Fibroblast of upper back skin (primary cell): ENCODE measurements around the gene AMER3.

Experiments used
- DNase-seq: peaks from one replicate; pipeline ENCODE4 v3.0.0-alpha.2; 2013

AMER3 gene

DNA sequence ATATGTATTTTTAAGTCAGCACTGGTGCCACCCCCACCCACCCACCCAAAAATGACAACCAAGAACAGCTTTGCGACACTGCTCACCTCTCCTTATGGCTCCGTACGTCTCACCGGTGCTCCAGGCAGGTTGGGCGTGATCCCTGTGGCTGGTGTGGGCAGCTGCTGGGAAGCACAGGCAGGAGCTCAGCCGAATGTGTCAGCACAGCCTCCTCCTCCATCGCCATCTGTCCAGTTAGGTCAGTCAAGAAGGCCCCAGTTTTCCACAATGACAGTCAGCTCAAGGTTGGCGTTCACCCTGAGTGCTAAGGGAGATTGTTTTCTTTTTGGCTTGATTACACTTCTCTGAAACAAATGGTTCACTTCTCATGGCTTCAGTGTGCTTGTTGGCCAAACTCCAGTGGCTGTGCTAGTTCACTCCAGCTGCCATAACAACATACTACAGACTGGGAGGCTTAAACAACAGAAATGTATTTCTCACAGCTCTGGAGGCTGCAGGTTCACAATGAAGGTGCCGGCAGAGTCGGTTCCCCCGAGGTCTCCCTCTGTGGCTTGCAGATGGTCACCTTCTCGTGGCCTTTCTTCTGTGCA is 30.2 kb downstream of the AMER3 start:
- no peak for DNase-seq

- no peak for DNase-seq
These were observed 30.7 kb downstream of the AMER3 start for GRCh38 chr2:130786076-130786475.

DNA sequence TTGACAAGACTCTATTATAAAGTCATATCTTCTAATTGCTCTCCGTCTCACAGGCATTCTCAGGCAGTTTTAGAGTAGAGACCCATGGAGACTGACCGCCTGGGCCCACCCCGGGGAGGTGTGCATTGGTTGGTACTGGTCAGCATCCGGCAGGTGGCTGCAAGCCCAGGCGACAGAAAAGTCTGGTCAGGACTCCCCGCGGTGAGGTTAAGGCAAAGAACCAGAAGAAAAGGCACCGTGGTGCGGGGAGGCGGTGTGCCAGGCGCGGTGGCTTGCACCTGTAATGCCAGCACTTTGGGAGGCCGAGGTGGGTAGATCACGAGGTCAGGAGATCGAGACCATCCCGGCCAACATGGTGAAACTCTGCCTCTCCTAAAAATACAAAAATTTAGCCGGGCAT is 32.5 kb downstream of the AMER3 start:
- DNase-seq: no peak

DNA sequence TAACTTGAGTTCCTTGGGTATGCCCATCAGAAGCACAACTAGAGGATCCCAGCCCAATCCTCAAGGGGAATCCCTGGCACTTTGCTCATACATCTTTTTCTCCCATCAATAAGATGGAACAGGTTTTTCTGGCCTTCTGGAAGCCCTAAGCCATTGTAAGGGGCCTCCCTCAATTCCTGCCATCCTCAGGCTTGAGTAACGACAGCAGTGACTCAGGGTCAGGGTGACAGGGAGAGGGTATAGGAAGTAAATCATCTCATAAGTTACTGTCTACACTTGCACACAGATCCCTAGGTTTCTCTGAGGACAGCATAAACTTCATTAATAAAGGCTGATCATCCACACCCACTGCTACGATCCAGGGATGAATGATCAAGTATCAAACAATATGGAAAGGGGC is 35.0 kb downstream of the AMER3 start:
- DNase-seq: no peak

- DNase-seq: no peak
These were observed 35.7 kb downstream of the AMER3 start for GRCh38 chr2:130790804-130791616.

- no peak for DNase-seq
These were observed 36.2 kb downstream of the AMER3 start for GRCh38 chr2:130791617-130791939.

GRCh38 chr2:130795431-130795830 is 40.1 kb downstream of the AMER3 start:
- no peak for DNase-seq

DNA sequence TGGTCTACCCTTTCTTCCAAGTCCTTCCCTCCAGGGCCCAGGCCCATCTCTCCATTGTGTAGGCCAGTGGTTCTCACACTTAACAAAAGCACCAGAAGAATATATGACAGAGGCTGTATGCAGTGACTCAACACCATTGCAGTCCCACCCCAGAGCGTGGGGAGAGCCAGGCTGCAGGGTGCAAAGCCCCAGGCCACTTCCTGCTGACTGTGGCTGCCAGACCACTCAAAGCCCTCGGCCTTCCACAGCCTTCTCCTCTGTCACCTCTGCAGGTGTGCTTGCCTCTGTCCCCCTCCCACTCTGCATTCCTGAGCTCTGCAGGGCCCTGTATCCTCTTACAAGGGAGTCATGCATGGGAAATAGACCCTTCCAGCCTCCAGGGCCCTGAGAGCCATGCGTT is 41.0 kb downstream of the AMER3 start:
- DNase-seq: no peak

- DNase-seq: peak; percentile 85
These were observed 42.4 kb downstream of the AMER3 start for GRCh38 chr2:130797493-130798435.

- DNase-seq: peak; percentile 29
These were observed 43.3 kb downstream of the AMER3 start for GRCh38 chr2:130798472-130799218.

GRCh38 chr2:130799295-130799694 is 44.0 kb downstream of the AMER3 start:
- no peak for DNase-seq

DNA sequence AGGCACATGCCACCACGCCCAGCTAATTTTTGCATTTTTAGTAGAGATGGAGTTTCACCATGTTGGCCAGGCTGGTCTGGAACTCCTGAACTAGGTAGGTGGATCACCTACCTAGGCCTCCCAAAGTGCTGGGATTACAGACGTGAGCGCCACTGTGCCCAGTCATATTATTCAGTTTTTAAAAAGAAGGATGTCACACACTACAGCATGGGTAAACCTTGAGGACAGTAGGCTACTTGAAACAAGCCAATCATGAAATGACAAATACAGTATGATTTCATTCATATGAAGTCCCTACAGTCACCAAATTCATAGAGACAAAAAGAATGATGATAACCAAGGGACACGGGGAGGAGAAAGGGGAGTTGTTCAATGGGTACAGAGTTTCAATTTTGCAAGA is 50.3 kb downstream of the AMER3 start:
- DNase-seq: no peak

GRCh38 chr2:130806370-130806769 is 51.0 kb downstream of the AMER3 start:
- no peak for DNase-seq

DNA sequence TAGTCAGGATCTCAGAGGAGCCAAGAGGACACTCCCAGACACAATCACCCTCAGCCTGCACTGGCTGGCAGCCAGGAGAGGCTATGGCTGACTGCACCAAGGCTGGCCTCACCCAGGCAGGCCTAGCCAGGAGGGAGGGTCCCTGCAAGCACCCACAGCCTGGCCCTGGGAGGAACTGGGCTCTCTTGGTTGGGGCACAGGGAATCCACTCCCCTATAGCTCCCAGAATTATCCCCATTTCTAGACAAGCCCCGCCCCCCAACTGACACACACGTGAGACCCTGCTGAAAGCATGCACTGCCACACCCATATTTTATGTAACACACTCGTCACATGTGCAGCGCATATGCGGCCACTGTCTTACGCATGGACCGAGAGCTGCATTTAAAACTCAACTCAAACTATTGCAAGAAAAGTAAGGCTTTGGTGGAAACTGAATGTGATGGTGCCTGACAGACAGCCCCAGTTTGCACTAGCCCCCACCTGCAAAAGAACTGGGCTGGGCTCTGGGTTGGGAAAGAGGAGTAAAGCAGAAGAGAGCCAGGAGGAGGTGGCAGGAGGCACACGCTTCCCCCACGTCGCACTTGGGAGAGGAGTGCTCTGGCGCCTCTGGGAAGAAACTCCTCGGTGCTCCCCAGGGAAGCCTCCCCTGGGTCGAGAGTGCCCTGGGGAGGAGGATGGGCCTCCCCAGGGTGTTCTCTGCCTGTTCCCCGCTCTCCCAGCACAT is 52.5 kb downstream of the AMER3 start:
- no peak for DNase-seq

DNA sequence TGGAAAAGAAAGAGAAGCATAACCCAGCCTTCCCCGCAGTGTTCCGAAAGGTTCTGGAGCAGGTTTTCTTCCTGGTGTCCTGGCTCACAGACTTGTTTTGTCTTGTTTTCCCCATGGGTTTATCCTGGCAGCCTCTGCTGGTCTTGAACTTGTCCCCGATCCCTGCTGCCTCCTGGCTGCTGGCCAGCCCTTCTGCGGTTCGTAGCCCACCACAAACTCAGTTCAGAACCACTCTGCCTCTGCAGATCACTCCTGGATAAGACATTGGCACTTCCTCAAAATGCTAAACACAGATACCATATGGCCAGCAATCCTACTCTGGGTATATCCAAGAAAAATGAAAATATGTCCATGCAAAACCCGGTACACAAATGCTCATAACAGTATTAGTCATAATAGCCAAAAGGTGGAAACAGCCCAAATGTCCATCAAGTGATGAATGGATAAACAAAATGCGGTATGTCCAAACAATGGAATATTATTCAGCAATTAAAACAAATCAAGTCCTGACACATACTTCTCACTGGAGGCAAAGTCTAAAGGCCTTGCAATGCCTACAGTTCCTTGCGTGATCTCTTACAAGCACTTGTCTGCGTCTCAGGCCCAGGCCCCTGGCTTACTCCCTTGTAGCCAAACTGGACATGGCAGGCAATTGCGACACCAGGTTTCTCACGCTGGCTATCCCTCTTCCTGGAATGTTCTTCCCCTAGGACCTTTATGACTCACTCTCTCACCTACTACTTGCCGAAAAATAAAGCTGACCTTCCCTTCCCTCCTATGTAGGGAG is 53.3 kb downstream of the AMER3 start:
- no peak for DNase-seq

DNA sequence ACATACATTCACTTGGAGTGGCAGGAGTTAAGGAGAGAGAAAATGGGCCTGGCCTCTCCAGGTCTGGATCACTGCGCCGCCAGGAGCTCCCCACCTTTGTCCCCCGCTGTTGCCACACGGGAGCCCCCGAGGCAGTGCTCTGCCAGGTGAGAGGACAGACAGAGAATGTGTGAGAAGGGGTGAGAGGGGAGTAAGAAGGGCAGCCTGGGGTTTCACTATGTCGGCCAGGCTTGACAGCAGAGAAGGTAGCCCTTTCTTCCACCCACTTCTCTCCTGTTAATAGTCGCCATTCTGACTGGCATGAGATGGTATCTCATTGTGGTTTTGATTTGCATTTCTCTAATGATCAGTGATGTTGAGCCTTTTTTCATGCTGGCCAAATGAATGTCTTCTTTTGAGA is 55.1 kb downstream of the AMER3 start:
- DNase-seq: no peak

GRCh38 chr2:130813722-130814121 is 58.4 kb downstream of the AMER3 start:
- no peak for DNase-seq

GRCh38 chr2:130814931-130815680 is 59.8 kb downstream of the AMER3 start:
- no peak for DNase-seq
